Brain microvascular endothelial cell (primary cell): ENCODE data around the gene NDE1.

Experiments
- DNase-seq: peaks from one replicate; pipeline ENCODE4 v3.0.0-alpha.2; 2020
- H3K27ac ChIP-seq: fragments of 250-450 bp; sonication (Bioruptor Pico); 2 replicates; pipeline ENCODE4 v1.5.1; 2020; ENCODE audit warnings: mild to moderate bottlenecking, moderate library complexity
- H3K27me3 ChIP-seq: fragments of 250-450 bp; sonication (Bioruptor Pico); replicated peaks from 2 replicates; pipeline ENCODE4 v1.5.1; 2020; ENCODE audit warnings: mild to moderate bottlenecking
- H3K36me3 ChIP-seq: fragments of 250-450 bp; sonication (Bioruptor Pico); replicated peaks from 2 replicates; pipeline ENCODE4 v1.5.1; 2020; ENCODE audit warnings: mild to moderate bottlenecking
- H3K4me3 ChIP-seq: 2 replicates; pipeline ENCODE4 v1.5.1; 2011; ENCODE audit warnings: low read depth, mild to moderate bottlenecking, control low read depth, low read length, moderate library complexity
- in situ Hi-C: cut with HindIII; loops from 2 replicates; pipeline ENCODE4 v1.10.0; 2017; ENCODE audit warnings: low sequenced_read_pairs, low pct_ligation_motif_present
- TF ChIP-seq, protein P1 (sequence below): IDR thresholded peaks from 2 replicates; pipeline ENCODE4 v1.5.1; 2011; ENCODE audit warnings: low read depth, mild to moderate bottlenecking, moderate library complexity, low read length, control low read depth, inconsistent platforms; ENCODE audit errors: missing control alignments

The NDE1 gene

DNA sequence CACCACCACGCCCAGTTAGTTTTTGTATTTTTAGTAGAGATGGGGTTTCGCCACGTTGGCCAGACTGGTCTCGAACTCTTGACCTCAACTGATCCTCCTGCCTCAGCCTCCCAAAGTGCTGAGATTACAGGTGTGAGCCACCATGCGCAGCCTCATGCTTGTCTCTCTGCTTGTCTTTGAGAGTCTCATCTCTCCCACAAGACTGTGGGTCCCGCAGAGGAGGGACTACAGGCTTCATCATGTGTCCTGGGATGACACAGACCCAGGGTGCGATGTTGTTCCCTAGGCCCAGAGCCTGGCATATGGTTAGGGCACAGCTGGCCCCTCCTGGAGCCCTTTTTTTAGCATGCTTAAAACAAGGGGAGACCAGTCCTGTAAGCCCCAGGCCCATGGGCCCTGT is 101.9 kb downstream of the NDE1 start:
- Histone ChIP-seq H3K36me3 (no peaks in the 10 kb centered on the region), H3K27me3 (no peaks in the 10 kb centered on the region), H3K27ac (no peak overlapping the region), H3K4me3 (no peak overlapping the region)
- TF ChIP-seq, protein P1, sequence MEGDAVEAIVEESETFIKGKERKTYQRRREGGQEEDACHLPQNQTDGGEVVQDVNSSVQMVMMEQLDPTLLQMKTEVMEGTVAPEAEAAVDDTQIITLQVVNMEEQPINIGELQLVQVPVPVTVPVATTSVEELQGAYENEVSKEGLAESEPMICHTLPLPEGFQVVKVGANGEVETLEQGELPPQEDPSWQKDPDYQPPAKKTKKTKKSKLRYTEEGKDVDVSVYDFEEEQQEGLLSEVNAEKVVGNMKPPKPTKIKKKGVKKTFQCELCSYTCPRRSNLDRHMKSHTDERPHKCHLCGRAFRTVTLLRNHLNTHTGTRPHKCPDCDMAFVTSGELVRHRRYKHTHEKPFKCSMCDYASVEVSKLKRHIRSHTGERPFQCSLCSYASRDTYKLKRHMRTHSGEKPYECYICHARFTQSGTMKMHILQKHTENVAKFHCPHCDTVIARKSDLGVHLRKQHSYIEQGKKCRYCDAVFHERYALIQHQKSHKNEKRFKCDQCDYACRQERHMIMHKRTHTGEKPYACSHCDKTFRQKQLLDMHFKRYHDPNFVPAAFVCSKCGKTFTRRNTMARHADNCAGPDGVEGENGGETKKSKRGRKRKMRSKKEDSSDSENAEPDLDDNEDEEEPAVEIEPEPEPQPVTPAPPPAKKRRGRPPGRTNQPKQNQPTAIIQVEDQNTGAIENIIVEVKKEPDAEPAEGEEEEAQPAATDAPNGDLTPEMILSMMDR, result no peak
- no peak for DNase-seq
- in situ Hi-C loops, result no loop called here

DNA sequence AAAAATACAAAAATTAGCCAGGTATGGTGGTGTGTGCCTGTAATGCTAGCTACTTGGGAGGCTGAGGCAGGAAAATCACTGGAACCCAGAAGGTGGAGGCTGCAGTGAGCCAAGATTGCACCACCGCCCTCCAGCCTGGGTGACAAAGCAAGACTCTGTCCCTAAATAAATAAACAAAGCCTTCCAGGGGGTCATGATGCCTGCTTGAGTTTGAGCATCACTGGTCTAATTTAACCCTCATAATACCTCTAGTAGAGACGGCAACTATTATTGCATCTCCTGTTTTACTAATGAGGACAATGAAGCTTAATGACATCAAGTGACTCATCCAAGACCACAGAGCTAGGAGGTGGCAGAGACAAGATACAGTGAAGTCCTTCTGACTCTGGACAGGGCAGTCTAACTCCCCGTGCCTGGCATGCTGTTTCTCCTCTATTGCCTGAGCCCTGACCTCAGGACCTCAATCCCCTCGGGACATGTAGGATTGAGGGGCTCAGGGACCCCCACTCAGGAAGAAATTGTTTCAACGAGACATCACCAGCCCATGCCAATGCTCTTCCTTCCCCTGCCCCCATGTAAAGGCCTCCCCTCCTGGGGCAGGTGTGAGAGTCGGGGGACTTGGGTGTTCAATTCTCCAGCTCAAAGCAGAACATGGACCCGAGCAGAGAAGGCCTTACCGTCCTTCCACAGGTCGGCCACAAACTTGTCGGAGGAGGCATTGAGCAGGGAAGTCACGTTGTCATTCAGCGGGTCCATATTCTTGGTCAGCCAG is 102.9 kb downstream of the NDE1 start:
- in situ Hi-C loops, result no loop called here
- H3K27ac ChIP-seq, result no peak overlapping the region
- H3K27me3 ChIP-seq, result no peaks in the 10 kb centered on the region
- H3K4me3 ChIP-seq, result no peak overlapping the region
- DNase-seq, result no peak
- TF ChIP-seq, protein P1, result no peak
- H3K36me3 ChIP-seq, result no peaks in the 10 kb centered on the region

DNA sequence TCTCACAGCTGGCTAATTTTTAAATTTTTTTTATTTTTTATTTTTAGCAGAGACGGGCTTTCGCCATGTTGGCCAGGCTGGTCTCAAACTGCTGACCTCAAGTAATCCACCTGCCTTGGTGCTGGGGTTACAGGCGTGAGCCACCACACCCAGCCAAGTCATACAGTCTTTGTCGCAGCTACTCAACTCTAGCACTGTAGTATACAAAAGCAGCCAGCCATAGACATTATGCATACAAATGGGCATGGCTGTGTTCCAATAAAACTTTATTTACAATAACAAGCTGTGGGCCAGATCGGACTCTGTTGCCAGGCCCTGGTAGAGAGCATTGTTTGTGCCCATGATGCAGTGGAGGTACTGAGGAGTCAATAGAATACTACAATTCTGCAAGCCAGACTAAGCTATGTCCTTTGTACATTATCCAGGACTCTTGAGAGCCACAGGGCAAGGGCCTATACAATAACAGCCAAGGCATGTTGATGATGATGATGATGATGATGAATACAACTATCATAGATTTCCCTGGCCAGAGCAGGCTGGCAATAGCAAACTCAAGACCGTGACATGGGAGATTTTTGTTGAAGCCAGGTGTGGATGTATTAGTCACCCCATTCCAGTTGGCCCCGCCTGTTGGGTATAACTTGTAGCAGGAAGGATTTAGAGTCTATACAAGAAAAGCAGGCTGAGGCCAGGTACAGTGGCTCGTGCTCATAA is 104.9 kb downstream of the NDE1 start:
- in situ Hi-C loops, result no loop called here
- Histone ChIP-seq H3K4me3 (no peak overlapping the region), H3K27me3 (no peaks in the 10 kb centered on the region), H3K36me3 (no peaks in the 10 kb centered on the region), H3K27ac (no peak overlapping the region)
- no peak for DNase-seq
- TF ChIP-seq, protein P1, result no peak

DNA sequence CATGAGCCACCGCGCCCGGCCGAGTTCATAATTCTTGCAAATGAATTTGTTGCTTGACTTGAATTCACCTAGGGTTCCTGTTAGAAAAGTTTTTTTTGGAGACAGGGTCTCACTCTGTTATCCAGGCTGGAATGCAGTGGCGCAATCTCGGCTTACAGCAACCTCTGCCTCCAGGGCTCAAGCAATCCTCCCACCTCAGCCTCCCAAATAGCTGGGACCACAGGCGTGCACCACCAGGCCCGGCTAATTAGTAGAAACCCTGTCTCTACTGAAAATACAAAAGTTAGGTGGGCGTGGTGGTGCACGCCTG is 107.0 kb downstream of the NDE1 start:
- H3K36me3 ChIP-seq, result no peaks in the 10 kb centered on the region
- no peak overlapping the region for H3K4me3 ChIP-seq
- no peak for DNase-seq
- in situ Hi-C loops, result no loop called here
- H3K27me3 ChIP-seq, result no peaks in the 10 kb centered on the region
- TF ChIP-seq, protein P1, result no peak
- H3K27ac ChIP-seq, result no peak overlapping the region

DNA sequence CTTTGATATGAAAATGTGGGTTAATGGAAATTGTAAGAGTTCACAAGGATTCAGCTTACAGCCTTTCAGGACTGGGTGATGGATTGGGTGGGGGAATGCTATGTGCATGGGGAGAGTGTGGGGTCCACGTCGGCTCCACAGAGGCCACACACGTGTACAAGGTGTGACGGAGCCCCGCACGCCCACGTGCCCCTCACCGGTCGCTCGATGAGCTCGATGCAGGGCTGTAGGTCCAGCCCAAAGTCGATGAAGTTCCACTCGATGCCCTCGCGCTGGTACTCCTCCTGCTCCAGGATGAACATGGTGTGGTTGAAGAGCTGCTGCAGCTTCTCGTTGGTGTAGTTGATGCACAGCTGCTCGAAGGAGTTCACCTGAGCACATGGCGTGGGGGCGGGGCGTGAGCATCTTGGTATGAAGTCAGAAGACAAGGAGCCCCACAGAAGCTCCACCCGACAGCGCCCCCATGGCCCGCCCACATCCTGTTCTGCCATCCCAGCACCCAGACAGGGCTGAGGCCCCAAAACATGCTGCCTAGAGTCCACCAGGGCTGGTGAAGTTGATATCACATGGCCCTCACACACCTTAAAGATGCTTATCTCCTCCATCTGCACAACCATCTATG is 107.7 kb downstream of the NDE1 start:
- no peak overlapping the region for H3K4me3 ChIP-seq
- no peaks in the 10 kb centered on the region for H3K36me3 ChIP-seq
- no peaks in the 10 kb centered on the region for H3K27me3 ChIP-seq
- DNase-seq, result no peak
- in situ Hi-C loops, result no loop called here
- TF ChIP-seq, protein P1, result no peak
- H3K27ac ChIP-seq, result no peak overlapping the region
